ENCODE results near the gene PHF23. TPM values are rescaled to one million over a fixed set of nuclear protein-coding genes. Genes with fewer than 3 reads are reported as not detected.

The PHF23 gene
- total and polyA plus RNA-seq, 9 of the 15 experiments (the other 6 are each of a cell fraction or from before 2014, with no cell fraction given) = 7.4 to 87.5 (median 33.7) TPM

DNA sequence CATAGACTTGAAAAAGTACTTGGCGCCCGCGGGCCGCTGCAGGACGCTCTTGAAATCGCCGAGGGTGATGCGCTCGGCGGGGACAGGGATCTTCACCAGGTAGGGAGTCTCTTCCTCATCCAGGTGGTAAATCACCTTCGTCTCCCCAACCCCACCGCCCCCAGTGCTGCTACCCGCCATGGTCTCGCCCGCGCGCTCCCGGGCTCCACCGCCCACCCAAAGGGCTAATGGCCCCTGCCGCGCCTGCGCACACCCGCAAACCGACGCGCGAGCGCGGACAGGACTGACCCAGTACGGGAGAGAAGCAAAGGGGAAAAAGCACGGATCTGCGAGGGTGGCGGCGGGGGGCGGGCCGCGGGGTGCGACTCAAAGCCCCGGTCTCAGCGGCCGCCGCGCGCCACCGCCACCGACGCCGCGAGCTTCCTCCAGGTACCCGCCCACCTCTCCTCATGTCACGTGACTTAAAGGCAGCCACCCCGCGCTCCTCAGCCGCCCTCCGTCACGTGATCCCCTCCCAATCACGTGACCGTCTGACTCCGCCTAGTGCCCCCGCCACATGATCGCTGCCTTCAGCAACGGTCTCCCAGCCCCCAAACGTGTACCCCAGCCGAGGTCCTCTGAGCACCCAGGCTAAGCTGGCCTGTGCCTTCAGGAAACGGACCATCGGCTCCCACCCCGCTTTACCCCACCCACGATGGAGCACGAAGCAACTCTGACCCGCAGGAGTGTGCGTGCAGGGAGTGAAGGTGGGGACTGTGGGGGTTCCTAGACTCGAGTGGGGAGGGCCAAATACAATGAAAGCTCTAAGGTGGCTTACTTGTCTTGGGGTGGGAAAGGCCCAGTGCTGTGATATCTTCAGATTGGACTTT lies 4.9 kb downstream of the PHF23 start, which contains the start of gene DVL2 (continued):
- TF ChIP-seq, protein P1, sequence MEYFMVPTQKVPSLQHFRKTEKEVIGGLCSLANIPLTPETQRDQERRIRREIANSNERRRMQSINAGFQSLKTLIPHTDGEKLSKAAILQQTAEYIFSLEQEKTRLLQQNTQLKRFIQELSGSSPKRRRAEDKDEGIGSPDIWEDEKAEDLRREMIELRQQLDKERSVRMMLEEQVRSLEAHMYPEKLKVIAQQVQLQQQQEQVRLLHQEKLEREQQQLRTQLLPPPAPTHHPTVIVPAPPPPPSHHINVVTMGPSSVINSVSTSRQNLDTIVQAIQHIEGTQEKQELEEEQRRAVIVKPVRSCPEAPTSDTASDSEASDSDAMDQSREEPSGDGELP (CRISPR knock-in tag; IDR thresholded peaks at IDR 0.05; ENCODE audit: borderline replicate concordance) = peak; percentile 80; the same call in 1 of the 2 replicates
- TF ChIP-seq SMAD1 (IDR thresholded peaks at IDR 0.05; ENCODE audit: low read depth, low read length, partially characterized antibody) (peak; percentile 50), XRCC4 (IDR thresholded peaks at IDR 0.05; ENCODE audit: extremely low read depth, insufficient read depth, insufficient read length) (no peak), SMAD3 (CRISPR knock-in tag; conservative IDR thresholded peaks at IDR 0.05) (0 out of 2 replicates have a peak, but pooled peaks have one; percentile 16), SNRNP70 (optimal IDR thresholded peaks at IDR 0.05; ENCODE audit: low read depth, low read length) (no peak), KAT7 (CRISPR knock-in tag; IDR thresholded peaks at IDR 0.05; ENCODE audit: borderline replicate concordance) (peak; percentile 63; the same call in 1 of the 2 replicates), BCOR (IDR thresholded peaks at IDR 0.05) (no peak), ZNF77 (CRISPR knock-in tag; IDR thresholded peaks at IDR 0.05) (peak; percentile 86; the same call in 1 of the 2 replicates), XRCC3 (IDR thresholded peaks at IDR 0.05) (no peak), ILF3 (IDR thresholded peaks at IDR 0.05; ENCODE audit: borderline replicate concordance) (peak; percentile 98), CCNT2 (IDR thresholded peaks at IDR 0.05; ENCODE audit: borderline replicate concordance, extremely low read depth, insufficient read length, low read depth, low read length) (peak; percentile 86), ZNF507 (tag; conservative IDR thresholded peaks at IDR 0.05) (no peak), ZNF444 (CRISPR knock-in tag; IDR thresholded peaks at IDR 0.05) (no peak), SIN3A (IDR thresholded peaks at IDR 0.05; ENCODE audit: borderline replicate concordance in 2 of 2, control insufficient read depth in 1 of 2, low read depth in 2 of 2, low read length in 2 of 2) (peak in 1 of 2 experiments; percentile 95; a peak in 1 of 4 replicates)
- TF ChIP-seq, protein P2, sequence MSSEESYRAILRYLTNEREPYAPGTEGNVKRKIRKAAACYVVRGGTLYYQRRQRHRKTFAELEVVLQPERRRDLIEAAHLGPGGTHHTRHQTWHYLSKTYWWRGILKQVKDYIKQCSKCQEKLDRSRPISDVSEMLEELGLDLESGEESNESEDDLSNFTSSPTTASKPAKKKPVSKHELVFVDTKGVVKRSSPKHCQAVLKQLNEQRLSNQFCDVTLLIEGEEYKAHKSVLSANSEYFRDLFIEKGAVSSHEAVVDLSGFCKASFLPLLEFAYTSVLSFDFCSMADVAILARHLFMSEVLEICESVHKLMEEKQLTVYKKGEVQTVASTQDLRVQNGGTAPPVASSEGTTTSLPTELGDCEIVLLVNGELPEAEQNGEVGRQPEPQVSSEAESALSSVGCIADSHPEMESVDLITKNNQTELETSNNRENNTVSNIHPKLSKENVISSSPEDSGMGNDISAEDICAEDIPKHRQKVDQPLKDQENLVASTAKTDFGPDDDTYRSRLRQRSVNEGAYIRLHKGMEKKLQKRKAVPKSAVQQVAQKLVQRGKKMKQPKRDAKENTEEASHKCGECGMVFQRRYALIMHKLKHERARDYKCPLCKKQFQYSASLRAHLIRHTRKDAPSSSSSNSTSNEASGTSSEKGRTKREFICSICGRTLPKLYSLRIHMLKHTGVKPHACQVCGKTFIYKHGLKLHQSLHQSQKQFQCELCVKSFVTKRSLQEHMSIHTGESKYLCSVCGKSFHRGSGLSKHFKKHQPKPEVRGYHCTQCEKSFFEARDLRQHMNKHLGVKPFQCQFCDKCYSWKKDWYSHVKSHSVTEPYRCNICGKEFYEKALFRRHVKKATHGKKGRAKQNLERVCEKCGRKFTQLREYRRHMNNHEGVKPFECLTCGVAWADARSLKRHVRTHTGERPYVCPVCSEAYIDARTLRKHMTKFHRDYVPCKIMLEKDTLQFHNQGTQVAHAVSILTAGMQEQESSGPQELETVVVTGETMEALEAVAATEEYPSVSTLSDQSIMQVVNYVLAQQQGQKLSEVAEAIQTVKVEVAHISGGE (CRISPR knock-in tag; IDR thresholded peaks at IDR 0.05) = no peak
- TF ChIP-seq, protein P3, sequence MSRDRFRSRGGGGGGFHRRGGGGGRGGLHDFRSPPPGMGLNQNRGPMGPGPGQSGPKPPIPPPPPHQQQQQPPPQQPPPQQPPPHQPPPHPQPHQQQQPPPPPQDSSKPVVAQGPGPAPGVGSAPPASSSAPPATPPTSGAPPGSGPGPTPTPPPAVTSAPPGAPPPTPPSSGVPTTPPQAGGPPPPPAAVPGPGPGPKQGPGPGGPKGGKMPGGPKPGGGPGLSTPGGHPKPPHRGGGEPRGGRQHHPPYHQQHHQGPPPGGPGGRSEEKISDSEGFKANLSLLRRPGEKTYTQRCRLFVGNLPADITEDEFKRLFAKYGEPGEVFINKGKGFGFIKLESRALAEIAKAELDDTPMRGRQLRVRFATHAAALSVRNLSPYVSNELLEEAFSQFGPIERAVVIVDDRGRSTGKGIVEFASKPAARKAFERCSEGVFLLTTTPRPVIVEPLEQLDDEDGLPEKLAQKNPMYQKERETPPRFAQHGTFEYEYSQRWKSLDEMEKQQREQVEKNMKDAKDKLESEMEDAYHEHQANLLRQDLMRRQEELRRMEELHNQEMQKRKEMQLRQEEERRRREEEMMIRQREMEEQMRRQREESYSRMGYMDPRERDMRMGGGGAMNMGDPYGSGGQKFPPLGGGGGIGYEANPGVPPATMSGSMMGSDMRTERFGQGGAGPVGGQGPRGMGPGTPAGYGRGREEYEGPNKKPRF (IDR thresholded peaks at IDR 0.05; ENCODE audit: low read depth, low read length) = no peak
- TF ChIP-seq, protein P4, sequence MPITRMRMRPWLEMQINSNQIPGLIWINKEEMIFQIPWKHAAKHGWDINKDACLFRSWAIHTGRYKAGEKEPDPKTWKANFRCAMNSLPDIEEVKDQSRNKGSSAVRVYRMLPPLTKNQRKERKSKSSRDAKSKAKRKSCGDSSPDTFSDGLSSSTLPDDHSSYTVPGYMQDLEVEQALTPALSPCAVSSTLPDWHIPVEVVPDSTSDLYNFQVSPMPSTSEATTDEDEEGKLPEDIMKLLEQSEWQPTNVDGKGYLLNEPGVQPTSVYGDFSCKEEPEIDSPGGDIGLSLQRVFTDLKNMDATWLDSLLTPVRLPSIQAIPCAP (CRISPR knock-in tag; IDR thresholded peaks at IDR 0.05; ENCODE audit: borderline replicate concordance) = no peak

Data from K562 (cell line).